ENCODE measurements around the gene STH. TPM values are rescaled to one million over a fixed set of nuclear protein-coding genes. Genes with fewer than 3 reads are reported as not detected.

STH gene
- total RNA-seq = not detected
- not detected for polyA plus RNA-seq
- long read RNA-seq, donor 1 = 0 reads
- long read RNA-seq, donor 2 = 0 reads

- Histone ChIP-seq H3K27me3 (replicated peaks in 1 of 7) (no peaks in the 10 kb centered on the region), H3K4me1 (peaks cover 0 to 18% (median 2%) of the 10 kb centered on the region in 6 donors), H3K4me3 (no peak within 1 kb of the TSS), H3K9me3 (no peaks in the 10 kb centered on the region), H3K27ac (no peak within 1 kb of the TSS), H3K36me3 (no peaks in the 10 kb centered on the region)
- intact Hi-C loops (cut with DNase I; ENCODE audit: low total_unique reads) = no loop called here
- DNase-seq = no peak
- 72 to 87% (median 83%) methylated on average over 8 of the region's 8 CpGs for WGBS, 5 donors
- no peak for TF ChIP-seq POLR2A (IDR thresholded peaks at IDR 0.05)
- no peak for TF ChIP-seq POLR2AphosphoS5 (IDR thresholded peaks at IDR 0.05)
Measured at GRCh38 chr17:45998987-45999899, at the start of gene STH. Gene STH, plus strand, starts transcription at chr17:45999250. Its CDS starts 30 bp downstream, at chr17:45999280.

- 75 to 88% (median 77%) methylated on average over 7 to 9 of the region's 9 CpGs for WGBS, 5 donors
- no peak for DNase-seq
- Histone ChIP-seq H3K27me3 (replicated peaks in 1 of 7) (peaks cover 0 to 53% (median 13%) of the 10 kb centered on the region in 7 donors), H3K4me3 (no peak overlapping the region), H3K36me3 (no peaks in the 10 kb centered on the region), H3K27ac (no peak overlapping the region), H3K4me1 (peaks cover 3 to 13% (median 11%) of the 10 kb centered on the region in 6 donors), H3K9me3 (no peaks in the 10 kb centered on the region)
- intact Hi-C loops (cut with DNase I; ENCODE audit: low total_unique reads) = no loop called here
- TF ChIP-seq POLR2AphosphoS5 (IDR thresholded peaks at IDR 0.05) (no peak), POLR2A (IDR thresholded peaks at IDR 0.05) (no peak), CTCF (IDR thresholded peaks at IDR 0.05 in 8 of 11, conservative IDR thresholded peaks at IDR 0.05 in 3 of 11) (no peak)
Measured at GRCh38 chr17:45949755-45950320, 49.2 kb upstream of the STH start.

- 73 to 90% (median 85%) methylated on average over 8 of the region's 8 CpGs for WGBS, 5 donors
- Histone ChIP-seq H3K9me3 (no peaks in the 10 kb centered on the region), H3K27me3 (replicated peaks in 1 of 7) (peaks cover 0 to 53% (median 13%) of the 10 kb centered on the region in 7 donors), H3K27ac (no peak overlapping the region), H3K4me3 (no peak overlapping the region), H3K36me3 (no peaks in the 10 kb centered on the region), H3K4me1 (peaks cover 3 to 13% (median 11%) of the 10 kb centered on the region in 6 donors)
- intact Hi-C loops (cut with DNase I; ENCODE audit: low total_unique reads) = no loop called here
- no peak for TF ChIP-seq CTCF (IDR thresholded peaks at IDR 0.05 in 8 of 11, conservative IDR thresholded peaks at IDR 0.05 in 3 of 11)
- TF ChIP-seq POLR2A (IDR thresholded peaks at IDR 0.05) = no peak
- TF ChIP-seq POLR2AphosphoS5 (IDR thresholded peaks at IDR 0.05) = no peak
- DNase-seq = no peak
Measured at GRCh38 chr17:45950888-45951287, 48.2 kb upstream of the STH start.

GRCh38 chr17:45951403-45951802, 47.6 kb upstream of the STH start:
- WGBS, 5 donors = 63 to 76% (median 69%) methylated on average over 10 of the region's 10 CpGs
- intact Hi-C loops (cut with DNase I; ENCODE audit: low total_unique reads) = no loop called here
- Histone ChIP-seq H3K36me3 (no peaks in the 10 kb centered on the region), H3K27ac (no peak overlapping the region), H3K27me3 (replicated peaks in 1 of 7) (peaks cover 0 to 53% (median 13%) of the 10 kb centered on the region in 7 donors), H3K9me3 (no peaks in the 10 kb centered on the region), H3K4me3 (no peak overlapping the region), H3K4me1 (peaks cover 3 to 13% (median 11%) of the 10 kb centered on the region in 6 donors)
- no peak for DNase-seq
- TF ChIP-seq POLR2AphosphoS5 (IDR thresholded peaks at IDR 0.05) (no peak), CTCF (IDR thresholded peaks at IDR 0.05 in 8 of 11, conservative IDR thresholded peaks at IDR 0.05 in 3 of 11) (no peak), POLR2A (IDR thresholded peaks at IDR 0.05) (no peak)
